Sigmoid colon (tissue), 7 donors: ENCODE results near the gene ARSG. TPM values are rescaled to one million over a fixed set of nuclear protein-coding genes. Genes with fewer than 3 reads are reported as not detected.
"Not testable (repeated sequence)": the region's sequence is repeated elsewhere in the genome, so short reads cannot be mapped to it uniquely, and the experiment has no call there.

Experiments
- DNase-seq: peaks from one replicate; pipeline ENCODE4 v3.0.0-alpha.2; 2019
- H3K27ac ChIP-seq, 4 donors: fragments of 200-600 bp; sonication (generic); one replicate each; pipeline ENCODE4 v1.5.1; 2016 to 2019; ENCODE audit warnings: mild to moderate bottlenecking in 1 of 4
- H3K27me3 ChIP-seq, 3 donors: fragments of 200-600 bp; sonication (generic); one replicate each; pipeline ENCODE4 v1.5.1; 2019; ENCODE audit warnings: mild to moderate bottlenecking in 1 of 3
- H3K36me3 ChIP-seq, 4 donors: fragments of 200-600 bp; sonication (generic); one replicate each; pipeline ENCODE4 v1.5.1; 2016 to 2019
- H3K4me1 ChIP-seq, 4 donors: fragments of 200-600 bp; sonication (generic); one replicate each; pipeline ENCODE4 v1.5.1; 2017 to 2019
- H3K4me3 ChIP-seq, 4 donors: fragments of 200-600 bp; sonication (generic); one replicate each; pipeline ENCODE4 v1.5.1; 2017 to 2019; ENCODE audit warnings: mild to moderate bottlenecking in 2 of 4, moderate library complexity in 1 of 4
- H3K9me3 ChIP-seq, 4 donors: fragments of 200-600 bp in 3 of 4; sonication (generic) in 3 of 4; one replicate each; pipeline versions ENCODE4 v1.5.1 to v1.6.1; 2013 to 2019
- CTCF ChIP-seq, 4 experiments: fragments of 450-650 bp in 3 of 4; fragments of 200-600 bp in 1 of 4; IDR thresholded peaks; one replicate each; pipeline ENCODE4 v1.5.1; 2016 to 2019; ENCODE audit warnings: antibody characterized with exemption in 4 of 4, mild to moderate bottlenecking in 3 of 4, moderate library complexity in 2 of 4
- EP300 ChIP-seq, 4 donors: sonication (generic); formaldehyde crosslinking; IDR thresholded peaks; one replicate each; pipeline ENCODE4 v1.6.1; 2017; ENCODE audit warnings: antibody characterized with exemption in 4 of 4
- POLR2A ChIP-seq, 2 donors: fragments of 450-650 bp; IDR thresholded peaks; one replicate each; pipeline ENCODE4 v1.6.1; 2016; ENCODE audit warnings: antibody characterized with exemption in 2 of 2, mild to moderate bottlenecking in 2 of 2, moderate library complexity in 2 of 2
- POLR2AphosphoS5 ChIP-seq, 4 donors: sonication (generic); formaldehyde crosslinking; IDR thresholded peaks; one replicate each; pipeline ENCODE4 v1.6.1; 2017; ENCODE audit warnings: antibody characterized with exemption in 4 of 4
- WGBS, 2 donors: extraction: QIAGEN DNeasy Blood & Tissue Kit; methylation state at CpG; one replicate each; pipeline ENCODE4 v1.1.7; 2013; 5-methylcytosine and 5-hydroxymethylcytosine counted together
- intact Hi-C: fragments of 100-400 bp; cut with DNase I; formaldehyde crosslinking; loops from one replicate; pipeline ENCODE4 v1.15.1; 2023
- polyA plus RNA-seq, 3 donors: library from polyadenylated mRNA; stranded (reverse); fragments of 200-250 nt; gene quantifications; one replicate each; pipeline ENCODE4 v1.2.3, GENCODE V29; 2013
- total RNA-seq, 4 donors: library from RNA; depleted of rRNA; stranded (reverse); fragments of >200 nt; gene quantifications; one replicate each; pipeline ENCODE4 v1.1.0, GENCODE V29; 2016
- donor health status: healthy with polysubstance abuse.
- donor health status: Bipolar disorder and iron deficiency.
- donor health status: healthy.

The ARSG gene
- total and polyA plus RNA-seq, 7 donors, result under 0.01 to 3.0 (median 1.8) TPM

- peaks cover 0 to 12% (median 0%) of the 10 kb centered on the region in 3 donors for H3K27me3 ChIP-seq
- intact Hi-C loops, DNase-seq, H3K36me3 ChIP-seq, H3K4me3 ChIP-seq, H3K27ac ChIP-seq, H3K9me3 ChIP-seq, H3K4me1 ChIP-seq: not testable (repeated sequence)
These were observed 123.6 kb downstream of the ARSG start for GRCh38 chr17:68414901-68415300.

- no peak overlapping the region for H3K4me3 ChIP-seq
- H3K4me1 ChIP-seq, result no peaks in the 10 kb centered on the region
- DNase-seq, result peak; percentile 19
- intact Hi-C loops, result no loop called here
- WGBS, 2 donors, result 96 to 97% methylated on average over 3 of the region's 3 CpGs
- H3K27ac ChIP-seq, result no peak overlapping the region
- H3K9me3 ChIP-seq, result peaks cover 0 to 5% (median 2%) of the 10 kb centered on the region in 4 donors
- peaks cover 0 to 12% (median 0%) of the 10 kb centered on the region in 3 donors for H3K27me3 ChIP-seq
- TF ChIP-seq EP300 (IDR thresholded peaks at IDR 0.05), result no peak
- TF ChIP-seq POLR2AphosphoS5 (IDR thresholded peaks at IDR 0.05), result no peak
- TF ChIP-seq POLR2A (IDR thresholded peaks at IDR 0.05), result no peak
- H3K36me3 ChIP-seq, result peaks cover 0 to 28% (median 13%) of the 10 kb centered on the region in 4 donors
These were observed 126.0 kb downstream of the ARSG start for GRCh38 chr17:68417317-68417716.

- Histone ChIP-seq H3K27me3 (peaks cover 0 to 12% (median 0%) of the 10 kb centered on the region in 3 donors), H3K4me3 (no peak overlapping the region), H3K36me3 (peaks cover 0 to 43% (median 17%) of the 10 kb centered on the region in 4 donors), H3K4me1 (no peaks in the 10 kb centered on the region), H3K27ac (no peak overlapping the region), H3K9me3 (peaks cover 0 to 5% (median 2%) of the 10 kb centered on the region in 4 donors)
- no peak for DNase-seq
- intact Hi-C loops, result no loop called here
- WGBS, 2 donors, result 81 to 92% methylated on average over 4 of the region's 4 CpGs
- TF ChIP-seq EP300 (IDR thresholded peaks at IDR 0.05) (no peak), POLR2A (IDR thresholded peaks at IDR 0.05) (no peak)
These were observed 127.6 kb downstream of the ARSG start for GRCh38 chr17:68418876-68419275.

- peaks cover 0 to 10% (median 0%) of the 10 kb centered on the region in 3 donors for H3K27me3 ChIP-seq
- TF ChIP-seq CTCF (IDR thresholded peaks at IDR 0.05) (no peak), POLR2A (IDR thresholded peaks at IDR 0.05) (no peak), POLR2AphosphoS5 (IDR thresholded peaks at IDR 0.05) (no peak), EP300 (IDR thresholded peaks at IDR 0.05) (no peak)
- WGBS, 2 donors, result 93 to 96% methylated on average over 14 of the region's 14 CpGs
- intact Hi-C loops, result no loop called here
- no peak overlapping the region for H3K27ac ChIP-seq
- peaks cover 0 to 55% (median 20%) of the 10 kb centered on the region in 4 donors for H3K36me3 ChIP-seq
- H3K9me3 ChIP-seq, result peaks cover 0 to 3% (median 0%) of the 10 kb centered on the region in 4 donors
- H3K4me1 ChIP-seq, result no peaks in the 10 kb centered on the region
- H3K4me3 ChIP-seq, result no peak overlapping the region
- no peak for DNase-seq
These were observed 128.8 kb downstream of the ARSG start for GRCh38 chr17:68420065-68420464.

- H3K27me3 ChIP-seq, result no peaks in the 10 kb centered on the region
- peaks cover 10 to 69% (median 23%) of the 10 kb centered on the region in 4 donors for H3K36me3 ChIP-seq
- no peak for TF ChIP-seq EP300 (IDR thresholded peaks at IDR 0.05)
- no peak overlapping the region for H3K4me3 ChIP-seq
- H3K9me3 ChIP-seq, result no peaks in the 10 kb centered on the region
- 88 to 92% methylated on average over 9 of the region's 9 CpGs for WGBS, 2 donors
- H3K4me1 ChIP-seq, result no peaks in the 10 kb centered on the region
- no peak for DNase-seq
- no peak overlapping the region for H3K27ac ChIP-seq
- intact Hi-C loops, result no loop called here
These were observed 130.2 kb downstream of the ARSG start for GRCh38 chr17:68421486-68421885.

GRCh38 chr17:68422821-68423220 is 131.5 kb downstream of the ARSG start:
- no peak for DNase-seq
- Histone ChIP-seq H3K36me3 (peaks cover 10 to 82% (median 23%) of the 10 kb centered on the region in 4 donors), H3K4me3 (no peak overlapping the region), H3K27me3 (no peaks in the 10 kb centered on the region), H3K9me3 (no peaks in the 10 kb centered on the region), H3K4me1 (no peaks in the 10 kb centered on the region), H3K27ac (no peak overlapping the region)
- intact Hi-C loops, result no loop called here
- 95 to 96% methylated on average over 8 of the region's 8 CpGs for WGBS, 2 donors
- TF ChIP-seq CTCF (IDR thresholded peaks at IDR 0.05), result no peak
- TF ChIP-seq EP300 (IDR thresholded peaks at IDR 0.05), result no peak
- no peak for TF ChIP-seq POLR2AphosphoS5 (IDR thresholded peaks at IDR 0.05)
- no peak for TF ChIP-seq POLR2A (IDR thresholded peaks at IDR 0.05)

GRCh38 chr17:68423251-68423650 is 132.0 kb downstream of the ARSG start:
- intact Hi-C loops, result no loop called here
- no peak for TF ChIP-seq POLR2AphosphoS5 (IDR thresholded peaks at IDR 0.05)
- TF ChIP-seq EP300 (IDR thresholded peaks at IDR 0.05), result no peak
- no peak overlapping the region for H3K27ac ChIP-seq
- H3K27me3 ChIP-seq, result no peaks in the 10 kb centered on the region
- WGBS, 2 donors, result 94% methylated on average over 3 of the region's 3 CpGs
- H3K36me3 ChIP-seq, result peaks cover 11 to 86% (median 25%) of the 10 kb centered on the region in 4 donors
- no peak overlapping the region for H3K4me3 ChIP-seq
- H3K4me1 ChIP-seq, result no peaks in the 10 kb centered on the region
- no peak for DNase-seq
- H3K9me3 ChIP-seq, result no peaks in the 10 kb centered on the region
